ENCODE measurements around the gene EFCAB11. TPM values are rescaled to one million over a fixed set of nuclear protein-coding genes. Genes with fewer than 3 reads are reported as not detected.

Gene EFCAB11
- total RNA-seq, 2 donors from 2014 or later = 8.2 to 9.6 TPM

Other genes with a start within 250 kb of the EFCAB11 start
- gene TDP1, start 1.2 kb upstream of the EFCAB11 start, total RNA-seq = 10 to 100 TPM; 12.0 to 18.2 TPM
- 10 to 100 TPM in 1 of 2 donors, under 1 TPM in 1; 0.09 to 36.8 TPM for gene KCNK13, start 107.3 kb upstream of the EFCAB11 start, total RNA-seq